CD4-positive, CD25-positive, alpha-beta regulatory T cell (primary cell): Measurements from ENCODE around the gene PDE8B. TPM values are rescaled to one million over a fixed set of nuclear protein-coding genes. Genes with fewer than 3 reads are reported as not detected.

Experiments used
- ATAC-seq, 2 donors: fragments of 150-1000 bp; cut with Tn5 transposase; one replicate each; pipeline ENCODE4 v1.10.0; 2021; ENCODE audit warnings: low read depth in 2 of 2, moderate number of reproducible peaks in 2 of 2, moderate library complexity in 1 of 2
- DNase-seq, 3 donors: peaks; one replicate each; pipeline versions ENCODE4 v3.0.0 to v3.0.0-alpha.2; 2012 to 2022; ENCODE audit warnings: mixed read lengths in 1 of 3
- H3K27ac ChIP-seq: one replicate; pipeline ENCODE4 v1.7.0; 2013; ENCODE audit warnings: mild to moderate bottlenecking, low read length; ENCODE audit not compliant: insufficient read depth, poor library complexity, severe bottlenecking
- H3K27me3 ChIP-seq: one replicate; pipeline ENCODE4 v1.7.0; 2013; ENCODE audit warnings: low read length; ENCODE audit not compliant: control insufficient read depth, insufficient read depth
- H3K36me3 ChIP-seq: one replicate; pipeline ENCODE4 v1.7.0; 2013; ENCODE audit warnings: mild to moderate bottlenecking, low read length, moderate library complexity; ENCODE audit not compliant: control insufficient read depth, insufficient read depth
- H3K4me1 ChIP-seq: 2 replicates; pipeline ENCODE4 v1.7.0; 2013; ENCODE audit warnings: mild to moderate bottlenecking, low read length; ENCODE audit not compliant: insufficient read depth, control insufficient read depth, poor library complexity, severe bottlenecking
- H3K4me3 ChIP-seq: one replicate; pipeline ENCODE4 v1.7.0; 2013; ENCODE audit warnings: low read depth, mild to moderate bottlenecking, low read length, moderate library complexity
- H3K9me3 ChIP-seq, 2 experiments: 1 replicate in 1 of 2; 2 replicates in 1 of 2; pipeline ENCODE4 v1.7.0; 2013; ENCODE audit warnings: low read length in 2 of 2, mild to moderate bottlenecking in 1 of 2, moderate library complexity in 1 of 2; ENCODE audit not compliant: control insufficient read depth in 2 of 2
- H3K27ac Mint-ChIP-seq, 3 donors: one replicate each; pipeline ENCODE4 v1.8.0; 2020 to 2022; ENCODE audit warnings: mild to moderate bottlenecking in 3 of 3, mixed read lengths in 3 of 3, moderate library complexity in 2 of 3
- H3K27me3 Mint-ChIP-seq: one replicate; pipeline ENCODE4 v1.8.0; 2022; ENCODE audit warnings: mild to moderate bottlenecking, mixed read lengths
- H3K36me3 Mint-ChIP-seq: one replicate; pipeline ENCODE4 v1.8.0; 2020; ENCODE audit warnings: mixed read lengths
- H3K4me1 Mint-ChIP-seq, 4 donors: one replicate each; pipeline ENCODE4 v1.8.0; 2020 to 2022; ENCODE audit warnings: mixed read lengths in 4 of 4, mild to moderate bottlenecking in 1 of 4
- H3K4me3 Mint-ChIP-seq, 4 donors: one replicate each; pipeline ENCODE4 v1.8.0; 2020 to 2022; ENCODE audit warnings: mild to moderate bottlenecking in 4 of 4, mixed read lengths in 4 of 4, moderate library complexity in 3 of 4
- H3K9me3 Mint-ChIP-seq, 7 donors: one replicate each; pipeline ENCODE4 v1.8.0; 2020 to 2022; ENCODE audit warnings: mixed read lengths in 7 of 7, mild to moderate bottlenecking in 3 of 7, moderate library complexity in 2 of 7
- polyA plus RNA-seq, 4 donors: library from polyadenylated mRNA; unstranded; fragments of 300-500 nt; fragmentation: Illumina TruSeq; gene quantifications; one replicate each; pipeline ENCODE4 v1.2.3, GENCODE V29; 2021
- total RNA-seq: library from RNA; stranded (reverse); gene quantifications from one replicate; pipeline ENCODE4 v1.2.3, GENCODE V29; 2022

PDE8B gene
- total and polyA plus RNA-seq, 5 donors from 2014 or later: 0.03 to 0.09 TPM; not detected in 3

- H3K4me1 ChIP-seq: no peaks in the 10 kb centered on the region
- H3K4me3 ChIP-seq: no peak overlapping the region
- DNase-seq: no peak
- H3K36me3 ChIP-seq: peaks cover 9% of the 10 kb centered on the region
- H3K27me3 Mint-ChIP-seq: no peaks in the 10 kb centered on the region
- H3K9me3 Mint-ChIP-seq: no peaks in the 10 kb centered on the region
- no peak for ATAC-seq
- H3K27ac Mint-ChIP-seq: no peak overlapping the region
- H3K4me1 Mint-ChIP-seq: no peaks in the 10 kb centered on the region
- no peak overlapping the region for H3K4me3 Mint-ChIP-seq
- H3K9me3 ChIP-seq: no peaks in the 10 kb centered on the region
- H3K36me3 Mint-ChIP-seq: peaks cover 28% of the 10 kb centered on the region
- H3K27me3 ChIP-seq: no peaks in the 10 kb centered on the region
- no peak overlapping the region for H3K27ac ChIP-seq
Measured at GRCh38 chr5:77430726-77431125, 220.2 kb downstream of the PDE8B start.

- Mint-ChIP-seq H3K4me1 (no peaks in the 10 kb centered on the region), H3K27me3 (no peaks in the 10 kb centered on the region), H3K9me3 (no peaks in the 10 kb centered on the region), H3K4me3 (no peak overlapping the region), H3K36me3 (peaks cover 28% of the 10 kb centered on the region), H3K27ac (peak overlapping the region in 1 of 3 donors; percentile 14)
- ATAC-seq: no peak
- Histone ChIP-seq H3K36me3 (peaks cover 10% of the 10 kb centered on the region), H3K4me1 (no peaks in the 10 kb centered on the region), H3K27ac (no peak overlapping the region), H3K4me3 (no peak overlapping the region), H3K27me3 (no peaks in the 10 kb centered on the region), H3K9me3 (no peaks in the 10 kb centered on the region)
- DNase-seq: no peak
Measured at GRCh38 chr5:77431286-77431685, 220.8 kb downstream of the PDE8B start.

GRCh38 chr5:77431719-77432118 is 221.2 kb downstream of the PDE8B start:
- no peaks in the 10 kb centered on the region for H3K9me3 ChIP-seq
- H3K4me1 Mint-ChIP-seq: no peaks in the 10 kb centered on the region
- no peaks in the 10 kb centered on the region for H3K4me1 ChIP-seq
- no peak overlapping the region for H3K27ac Mint-ChIP-seq
- no peak for ATAC-seq
- H3K27ac ChIP-seq: no peak overlapping the region
- H3K4me3 ChIP-seq: no peak overlapping the region
- peaks cover 10% of the 10 kb centered on the region for H3K36me3 ChIP-seq
- no peak overlapping the region for H3K4me3 Mint-ChIP-seq
- H3K9me3 Mint-ChIP-seq: no peaks in the 10 kb centered on the region
- DNase-seq: no peak
- no peaks in the 10 kb centered on the region for H3K27me3 Mint-ChIP-seq
- peaks cover 28% of the 10 kb centered on the region for H3K36me3 Mint-ChIP-seq
- no peaks in the 10 kb centered on the region for H3K27me3 ChIP-seq

GRCh38 chr5:77437194-77437593 is 226.7 kb downstream of the PDE8B start:
- Histone ChIP-seq H3K27me3 (no peaks in the 10 kb centered on the region), H3K36me3 (peaks cover 12% of the 10 kb centered on the region), H3K27ac (no peak overlapping the region), H3K4me1 (no peaks in the 10 kb centered on the region), H3K4me3 (no peak overlapping the region), H3K9me3 (no peaks in the 10 kb centered on the region)
- Mint-ChIP-seq H3K9me3 (no peaks in the 10 kb centered on the region), H3K4me3 (no peak overlapping the region), H3K4me1 (no peaks in the 10 kb centered on the region), H3K36me3 (peaks cover 34% of the 10 kb centered on the region), H3K27ac (no peak overlapping the region), H3K27me3 (no peaks in the 10 kb centered on the region)
- ATAC-seq (no peak), DNase-seq (peak in 1 of 3 donors; percentile 53)

GRCh38 chr5:77438071-77438470 is 227.6 kb downstream of the PDE8B start:
- peaks cover 10% of the 10 kb centered on the region for H3K36me3 ChIP-seq
- no peak overlapping the region for H3K27ac Mint-ChIP-seq
- no peaks in the 10 kb centered on the region for H3K9me3 ChIP-seq
- no peaks in the 10 kb centered on the region for H3K9me3 Mint-ChIP-seq
- H3K4me3 ChIP-seq: no peak overlapping the region
- no peak for DNase-seq
- H3K4me1 Mint-ChIP-seq: no peaks in the 10 kb centered on the region
- H3K36me3 Mint-ChIP-seq: peaks cover 31% of the 10 kb centered on the region
- no peaks in the 10 kb centered on the region for H3K27me3 Mint-ChIP-seq
- no peak overlapping the region for H3K27ac ChIP-seq
- H3K4me3 Mint-ChIP-seq: no peak overlapping the region
- H3K27me3 ChIP-seq: no peaks in the 10 kb centered on the region
- H3K4me1 ChIP-seq: no peaks in the 10 kb centered on the region
- no peak for ATAC-seq

GRCh38 chr5:77443670-77444069 is 233.2 kb downstream of the PDE8B start:
- Histone ChIP-seq H3K27ac (no peak overlapping the region), H3K9me3 (no peaks in the 10 kb centered on the region), H3K36me3 (peaks cover 5% of the 10 kb centered on the region), H3K27me3 (no peaks in the 10 kb centered on the region), H3K4me3 (no peak overlapping the region), H3K4me1 (no peaks in the 10 kb centered on the region)
- DNase-seq: no peak
- H3K4me3 Mint-ChIP-seq: no peak overlapping the region
- H3K9me3 Mint-ChIP-seq: peaks cover 0 to 5% (median 0%) of the 10 kb centered on the region in 7 donors
- H3K36me3 Mint-ChIP-seq: peaks cover 54% of the 10 kb centered on the region
- H3K27me3 Mint-ChIP-seq: no peaks in the 10 kb centered on the region
- no peaks in the 10 kb centered on the region for H3K4me1 Mint-ChIP-seq
- no peak overlapping the region for H3K27ac Mint-ChIP-seq
- no peak for ATAC-seq

GRCh38 chr5:77444356-77444755 is 233.9 kb downstream of the PDE8B start:
- Histone ChIP-seq H3K27ac (no peak overlapping the region), H3K9me3 (no peaks in the 10 kb centered on the region), H3K4me1 (no peaks in the 10 kb centered on the region), H3K27me3 (no peaks in the 10 kb centered on the region), H3K4me3 (no peak overlapping the region), H3K36me3 (peaks cover 11% of the 10 kb centered on the region)
- ATAC-seq: no peak
- H3K27me3 Mint-ChIP-seq: no peaks in the 10 kb centered on the region
- no peak for DNase-seq
- no peaks in the 10 kb centered on the region for H3K4me1 Mint-ChIP-seq
- H3K9me3 Mint-ChIP-seq: peaks cover 0 to 5% (median 0%) of the 10 kb centered on the region in 7 donors
- H3K27ac Mint-ChIP-seq: no peak overlapping the region
- no peak overlapping the region for H3K4me3 Mint-ChIP-seq
- H3K36me3 Mint-ChIP-seq: peaks cover 60% of the 10 kb centered on the region

GRCh38 chr5:77448831-77449230 is 238.4 kb downstream of the PDE8B start:
- no peak overlapping the region for H3K4me3 ChIP-seq
- DNase-seq (no peak), ATAC-seq (no peak)
- Mint-ChIP-seq H3K4me3 (no peak overlapping the region), H3K27me3 (no peaks in the 10 kb centered on the region), H3K36me3 (peaks cover 61% of the 10 kb centered on the region), H3K9me3 (peaks cover 0 to 5% (median 0%) of the 10 kb centered on the region in 7 donors), H3K4me1 (no peaks in the 10 kb centered on the region), H3K27ac (peak overlapping the region in 1 of 3 donors; percentile 3)
- peaks cover 11% of the 10 kb centered on the region for H3K36me3 ChIP-seq
- no peaks in the 10 kb centered on the region for H3K27me3 ChIP-seq
- H3K9me3 ChIP-seq: no peaks in the 10 kb centered on the region
- H3K4me1 ChIP-seq: no peaks in the 10 kb centered on the region
- no peak overlapping the region for H3K27ac ChIP-seq
